HG02571 (cell line): ENCODE data around the gene ISY1.
"Not testable (repeated sequence)": the region's sequence is repeated elsewhere in the genome, so short reads cannot be mapped to it uniquely, and the experiment has no call there.

Experiments used
- ATAC-seq: cut with Tn5 transposase; IDR thresholded peaks from one replicate; pipeline ENCODE4 v1.9.1; 2021; ENCODE audit warnings: mild to moderate bottlenecking, moderate library complexity; ENCODE audit not compliant: unreplicated experiment

The ISY1 gene

GRCh38 chr3:129160891-129161859 lies at the start of gene ISY1:
Gene ISY1 (minus strand): TSS chr3:129161063. CDS start chr3:129160975, 88 bp downstream.
- ATAC-seq: peak; percentile 80

GRCh38 chr3:129207479-129207878 lies 46.6 kb upstream of the ISY1 start:
- ATAC-seq: no peak

- ATAC-seq: no peak
Measured at GRCh38 chr3:129205109-129205832, 44.4 kb upstream of the ISY1 start.

GRCh38 chr3:129204473-129204872 lies 43.6 kb upstream of the ISY1 start:
- ATAC-seq: no peak

GRCh38 chr3:129199366-129199765 lies 38.5 kb upstream of the ISY1 start:
- no peak for ATAC-seq

- no peak for ATAC-seq
Measured at GRCh38 chr3:129197321-129197720, 36.5 kb upstream of the ISY1 start.

- ATAC-seq: no peak
Measured at GRCh38 chr3:129196601-129197000, 35.7 kb upstream of the ISY1 start.

- no peak for ATAC-seq
Measured at GRCh38 chr3:129195731-129196256, 34.9 kb upstream of the ISY1 start.

GRCh38 chr3:129189793-129190192 lies 28.9 kb upstream of the ISY1 start:
- not testable (repeated sequence) for ATAC-seq

GRCh38 chr3:129187857-129188256 lies 27.0 kb upstream of the ISY1 start:
- no peak for ATAC-seq

- no peak for ATAC-seq
Measured at GRCh38 chr3:129185783-129186182, 24.9 kb upstream of the ISY1 start.

- ATAC-seq: not testable (repeated sequence)
Measured at GRCh38 chr3:129184784-129185542, 24.1 kb upstream of the ISY1 start.

GRCh38 chr3:129184396-129184657 lies 23.5 kb upstream of the ISY1 start:
- no peak for ATAC-seq

- ATAC-seq: peak; percentile 92
Measured at GRCh38 chr3:129183569-129184395, 22.9 kb upstream of the ISY1 start, which contains the start of gene CNBP. Gene CNBP (minus strand): TSS chr3:129183896. CDS start chr3:129171757, 12,139 bp downstream.

- no peak for ATAC-seq
Measured at GRCh38 chr3:129182390-129183185, 21.7 kb upstream of the ISY1 start.

GRCh38 chr3:129181819-129182218 lies 21.0 kb upstream of the ISY1 start:
- ATAC-seq: no peak

- ATAC-seq: no peak
Measured at GRCh38 chr3:129180461-129180860, 19.6 kb upstream of the ISY1 start.

GRCh38 chr3:129176051-129176450 lies 15.2 kb upstream of the ISY1 start:
- ATAC-seq: no peak

GRCh38 chr3:129173725-129174124 lies 12.9 kb upstream of the ISY1 start:
- no peak for ATAC-seq
